Measurements from ENCODE around the gene PPP1R27.

PPP1R27 gene

GRCh38 chr17:81837641-81838040 is 2.8 kb upstream of the PPP1R27 start:
- H3K4me3 ChIP-seq (ENCODE audit: low read depth, low read length) = no peak overlapping the region
- TF ChIP-seq, protein P1, sequence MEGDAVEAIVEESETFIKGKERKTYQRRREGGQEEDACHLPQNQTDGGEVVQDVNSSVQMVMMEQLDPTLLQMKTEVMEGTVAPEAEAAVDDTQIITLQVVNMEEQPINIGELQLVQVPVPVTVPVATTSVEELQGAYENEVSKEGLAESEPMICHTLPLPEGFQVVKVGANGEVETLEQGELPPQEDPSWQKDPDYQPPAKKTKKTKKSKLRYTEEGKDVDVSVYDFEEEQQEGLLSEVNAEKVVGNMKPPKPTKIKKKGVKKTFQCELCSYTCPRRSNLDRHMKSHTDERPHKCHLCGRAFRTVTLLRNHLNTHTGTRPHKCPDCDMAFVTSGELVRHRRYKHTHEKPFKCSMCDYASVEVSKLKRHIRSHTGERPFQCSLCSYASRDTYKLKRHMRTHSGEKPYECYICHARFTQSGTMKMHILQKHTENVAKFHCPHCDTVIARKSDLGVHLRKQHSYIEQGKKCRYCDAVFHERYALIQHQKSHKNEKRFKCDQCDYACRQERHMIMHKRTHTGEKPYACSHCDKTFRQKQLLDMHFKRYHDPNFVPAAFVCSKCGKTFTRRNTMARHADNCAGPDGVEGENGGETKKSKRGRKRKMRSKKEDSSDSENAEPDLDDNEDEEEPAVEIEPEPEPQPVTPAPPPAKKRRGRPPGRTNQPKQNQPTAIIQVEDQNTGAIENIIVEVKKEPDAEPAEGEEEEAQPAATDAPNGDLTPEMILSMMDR (IDR thresholded peaks at IDR 0.05; ENCODE audit: low read depth, low read length) = no peak

DNA sequence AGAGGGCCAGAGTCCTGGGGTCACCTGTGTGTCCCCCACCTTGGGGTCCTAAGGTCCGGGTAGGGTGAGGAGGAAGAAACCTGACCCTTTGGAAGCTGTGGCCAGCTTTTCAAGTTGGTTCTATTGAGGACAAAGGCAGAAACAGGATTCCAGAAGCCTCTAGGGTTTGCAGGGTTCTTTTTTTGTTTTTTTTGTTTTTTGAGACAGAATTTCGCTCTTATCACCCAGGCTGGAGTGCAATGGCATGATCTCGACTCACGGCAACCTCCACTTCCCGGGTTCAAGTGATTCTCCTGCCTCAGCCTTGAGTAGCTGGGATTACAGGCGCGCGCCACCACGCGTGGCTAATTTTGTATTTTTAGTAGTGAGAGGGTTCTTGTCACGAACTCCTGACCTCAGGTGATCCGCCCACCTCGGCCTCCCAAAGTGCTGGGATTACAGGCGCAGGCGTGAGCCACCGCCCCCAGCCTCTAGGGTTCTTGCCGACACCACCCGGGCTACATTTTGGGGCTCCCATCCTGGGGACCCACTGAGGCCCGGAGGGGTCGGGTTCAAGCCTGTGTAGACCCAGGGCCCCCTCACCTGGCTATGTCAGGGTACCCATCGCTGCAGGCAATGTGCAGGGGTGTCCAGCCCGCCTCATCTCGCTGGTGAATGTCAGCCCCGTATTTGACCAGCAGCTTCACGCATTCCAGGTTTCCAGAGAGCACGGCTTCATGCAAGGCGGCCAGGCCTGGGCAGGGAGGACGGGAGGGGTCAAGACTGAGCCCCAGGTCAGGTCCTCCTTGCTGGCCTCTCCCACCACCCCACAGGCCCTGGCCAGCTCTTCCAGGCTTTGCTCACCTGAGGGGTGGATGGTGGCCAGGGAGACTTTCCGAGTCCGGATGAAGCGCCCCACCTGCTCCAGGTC is 674 bp downstream of the PPP1R27 start:
- TF ChIP-seq, protein P1 (IDR thresholded peaks at IDR 0.05; ENCODE audit: low read depth, low read length) = no peak

DNA sequence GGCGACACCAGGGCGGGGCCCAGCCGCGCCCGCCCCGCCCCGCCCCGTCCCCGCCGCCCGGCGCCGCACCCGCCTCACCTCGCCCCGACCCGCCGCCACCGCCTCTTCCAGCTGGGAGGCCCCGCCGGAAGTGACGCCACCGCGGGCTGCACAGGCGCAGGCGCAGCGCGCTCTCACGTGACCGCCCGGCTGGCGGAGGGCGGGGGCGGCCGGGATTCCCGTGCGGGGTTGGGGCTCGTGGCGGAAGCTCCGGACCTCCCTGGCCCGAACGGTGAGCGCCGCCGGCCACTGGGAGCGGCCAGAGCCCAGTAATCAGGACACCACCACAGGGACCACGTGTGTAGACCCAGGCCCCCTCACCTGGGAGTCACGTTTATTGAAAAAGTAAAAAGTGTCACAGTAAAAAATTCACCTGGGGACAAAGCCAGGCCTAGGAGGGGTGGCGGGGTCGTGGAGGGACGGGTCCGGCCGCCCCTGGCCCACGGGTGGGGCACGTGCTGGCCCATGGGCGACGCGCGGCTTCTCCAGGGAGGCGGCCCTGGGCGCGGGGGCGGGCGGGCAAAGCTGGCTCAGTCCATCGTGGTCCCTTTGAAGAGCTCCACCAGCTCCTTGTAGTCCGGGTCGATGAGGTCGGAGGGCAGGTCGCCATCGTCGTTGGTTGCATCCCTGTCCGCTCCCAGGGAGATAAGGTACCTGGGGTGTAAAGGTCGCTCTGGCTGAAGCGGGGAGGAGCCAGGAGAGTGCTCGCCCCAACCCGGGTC is 1.5 kb downstream of the PPP1R27 start, which contains the start of gene MCRIP1:
TSS of gene MCRIP1 (minus strand) at position 132 of the 761 bp plus-strand sequence. CDS start 8,785 bp downstream, outside the sequence.
- peak within 1 kb of the TSS; percentile 81 for H3K4me3 ChIP-seq (ENCODE audit: low read depth, low read length)

More for the DNA sequence above, 674 bp downstream of the PPP1R27 start:
- H3K4me3 ChIP-seq (ENCODE audit: low read depth, low read length) = peak overlapping the region; percentile 72

DNA sequence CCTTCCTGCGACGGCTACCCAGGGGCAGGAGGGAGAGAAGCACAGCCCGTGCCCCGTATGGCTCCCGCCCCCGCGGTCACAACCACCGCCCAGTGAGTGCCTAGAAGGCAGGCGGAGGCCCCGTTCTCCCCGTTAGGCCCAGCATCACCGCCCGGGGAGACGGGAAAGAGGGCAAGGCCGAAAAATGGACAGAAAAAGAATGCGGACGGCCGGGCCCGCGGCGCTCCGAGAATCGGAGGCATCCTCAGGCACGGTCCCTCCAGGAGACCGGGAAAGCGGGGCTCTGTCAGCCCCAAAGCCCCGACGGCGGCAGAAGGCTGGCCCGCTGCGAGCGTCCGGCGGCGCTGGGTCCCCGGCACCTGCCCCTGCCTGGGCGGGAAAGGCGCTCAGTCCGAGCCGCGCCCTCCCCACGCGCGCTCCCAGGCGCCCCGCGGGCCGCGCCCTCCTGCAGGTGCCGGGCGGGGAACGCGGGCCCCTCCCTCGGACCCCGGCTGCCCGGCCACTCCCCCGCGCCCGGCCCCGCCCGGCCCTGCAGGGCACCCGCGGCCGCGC is 2.2 kb downstream of the PPP1R27 start:
- TF ChIP-seq, protein P1 (IDR thresholded peaks at IDR 0.05; ENCODE audit: low read depth, low read length) = no peak
- H3K4me3 ChIP-seq (ENCODE audit: low read depth, low read length) = peak overlapping the region; percentile 81

More for the DNA sequence above, 1.5 kb downstream of the PPP1R27 start, which contains the start of gene MCRIP1:
- TF ChIP-seq, protein P1 (IDR thresholded peaks at IDR 0.05; ENCODE audit: low read depth, low read length) = no peak

- peak overlapping the region; percentile 81 for H3K4me3 ChIP-seq (ENCODE audit: low read depth, low read length)
- TF ChIP-seq, protein P1 (IDR thresholded peaks at IDR 0.05; ENCODE audit: low read depth, low read length) = no peak
Measured at GRCh38 chr17:81831957-81832607, 2.8 kb downstream of the PPP1R27 start.

GRCh38 chr17:81831563-81831956 is 3.3 kb downstream of the PPP1R27 start:
- peak overlapping the region; percentile 81 for H3K4me3 ChIP-seq (ENCODE audit: low read depth, low read length)
- TF ChIP-seq, protein P1 (IDR thresholded peaks at IDR 0.05; ENCODE audit: low read depth, low read length) = no peak
